Left forelimb (tissue), 1 donor: ENCODE data around the gene ZSCAN31.
"Not testable (repeated sequence)": the region's sequence is repeated elsewhere in the genome, so short reads cannot be mapped to it uniquely, and the experiment has no call there.

Source experiments
- DNase-seq: peaks from one replicate; pipeline ENCODE4 v3.0.0-alpha.2; 2018; ENCODE audit warnings: low spot score

Gene ZSCAN31

DNA sequence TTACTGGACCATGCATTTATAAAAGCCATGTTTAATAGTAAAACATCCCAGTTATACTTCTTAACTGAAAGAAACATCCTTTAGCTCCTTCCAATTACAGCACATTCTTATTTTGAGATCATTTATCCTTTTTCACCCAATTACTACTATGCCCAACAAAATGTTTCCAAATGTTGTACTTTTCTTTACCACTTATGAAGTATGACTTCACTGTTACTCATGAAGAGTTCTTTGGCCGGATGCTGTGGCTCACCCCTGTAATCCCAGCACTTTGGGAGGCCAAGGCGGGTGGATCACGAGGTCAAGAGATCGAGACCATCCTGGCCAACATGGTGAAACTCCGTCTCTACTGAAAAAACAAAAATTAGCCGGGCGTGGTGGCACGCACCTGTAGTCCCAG lies 18.1 kb downstream of the ZSCAN31 start:
- DNase-seq = not testable (repeated sequence)

DNA sequence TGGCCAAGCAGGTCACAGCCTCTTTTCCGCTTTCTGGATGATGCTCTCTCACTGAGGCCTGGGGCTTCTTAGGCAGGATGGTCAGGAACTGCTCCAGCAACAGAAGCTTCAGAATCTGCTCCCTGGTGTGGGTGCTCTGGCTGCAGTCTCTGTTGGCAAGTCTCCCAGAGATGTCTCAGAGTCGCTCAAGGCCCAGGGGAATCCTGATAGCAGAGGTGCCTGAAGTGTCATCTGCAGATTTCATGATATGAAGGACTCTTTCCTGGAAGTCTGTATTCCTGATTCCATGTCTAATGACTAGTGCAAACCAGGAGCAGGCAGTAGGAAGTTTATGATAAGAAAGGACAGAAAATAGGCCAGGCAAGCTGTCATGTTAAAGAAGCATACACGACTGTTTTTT lies 20.3 kb downstream of the ZSCAN31 start:
- DNase-seq = no peak

DNA sequence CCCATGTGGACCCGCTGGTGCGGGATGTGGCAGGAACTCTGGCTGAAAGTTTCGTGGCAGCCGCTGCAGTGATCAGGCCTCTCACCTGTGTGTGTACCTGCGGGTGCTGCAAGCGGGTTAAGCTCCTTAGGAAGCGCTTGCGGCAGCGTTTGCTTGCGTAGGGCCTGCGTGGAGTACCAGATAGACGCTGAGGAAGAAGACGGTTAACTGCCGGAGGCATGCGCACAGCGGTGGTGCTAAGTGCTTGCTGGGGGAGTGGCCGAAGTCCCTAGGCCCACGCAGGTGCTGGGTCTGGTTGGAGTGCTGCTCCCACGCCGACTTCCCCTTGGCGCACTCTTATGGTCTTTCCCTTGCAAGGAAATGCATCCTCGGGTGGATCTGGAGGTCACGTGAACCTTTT lies 23.0 kb downstream of the ZSCAN31 start:
- no peak for DNase-seq

DNA sequence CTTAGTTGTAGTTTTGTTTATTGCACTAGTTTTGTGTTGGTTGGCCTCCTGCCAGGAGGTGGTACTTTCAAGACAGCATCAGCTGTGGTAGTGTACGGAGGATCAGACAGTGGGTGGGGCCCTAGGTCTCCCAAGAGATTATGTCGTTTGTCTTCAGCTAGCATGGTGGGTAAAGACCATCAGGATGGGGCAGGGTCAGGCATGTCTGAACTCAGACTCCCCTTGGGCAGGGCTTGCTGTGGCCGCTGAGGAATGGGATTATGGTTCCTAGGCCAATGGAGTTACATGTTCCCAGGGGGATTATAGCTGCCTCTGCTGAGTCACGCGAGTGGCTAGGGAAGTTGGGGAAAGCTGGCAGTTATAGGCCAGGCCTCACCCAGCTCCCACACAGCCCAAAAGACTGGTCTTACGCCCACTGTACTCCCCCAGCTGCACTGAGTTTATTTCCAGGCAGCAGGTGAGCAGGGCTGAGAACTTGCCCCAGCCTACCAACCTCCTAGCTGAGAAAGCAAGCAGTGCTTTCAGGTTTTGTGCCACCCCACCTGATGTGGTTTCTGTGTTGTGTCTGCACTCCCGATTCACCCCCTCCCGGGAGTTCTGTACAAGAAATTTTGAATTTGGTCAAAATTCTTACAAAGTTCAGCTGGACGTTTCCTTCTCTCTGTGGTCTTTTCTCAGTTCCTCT lies 24.7 kb downstream of the ZSCAN31 start:
- no peak for DNase-seq

DNA sequence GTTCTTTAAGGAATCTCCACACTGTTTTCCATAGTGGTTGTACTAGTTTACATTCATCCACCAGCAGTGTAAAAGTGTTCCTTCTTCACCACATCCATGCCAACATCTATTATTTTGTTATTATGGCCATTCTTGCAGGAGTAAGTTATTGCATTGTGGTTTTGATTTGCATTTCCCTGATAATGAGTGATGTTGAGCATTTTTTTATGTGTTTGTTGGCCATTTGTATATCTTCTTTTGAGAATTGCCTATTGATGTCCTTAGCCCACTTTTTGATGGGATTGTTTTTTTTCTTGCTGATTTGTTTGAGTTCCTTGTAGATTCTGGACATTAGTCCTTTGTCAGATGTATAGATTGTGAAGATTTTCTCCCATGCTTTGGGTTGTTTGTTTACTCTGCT lies 29.6 kb downstream of the ZSCAN31 start:
- DNase-seq = not testable (repeated sequence)

DNA sequence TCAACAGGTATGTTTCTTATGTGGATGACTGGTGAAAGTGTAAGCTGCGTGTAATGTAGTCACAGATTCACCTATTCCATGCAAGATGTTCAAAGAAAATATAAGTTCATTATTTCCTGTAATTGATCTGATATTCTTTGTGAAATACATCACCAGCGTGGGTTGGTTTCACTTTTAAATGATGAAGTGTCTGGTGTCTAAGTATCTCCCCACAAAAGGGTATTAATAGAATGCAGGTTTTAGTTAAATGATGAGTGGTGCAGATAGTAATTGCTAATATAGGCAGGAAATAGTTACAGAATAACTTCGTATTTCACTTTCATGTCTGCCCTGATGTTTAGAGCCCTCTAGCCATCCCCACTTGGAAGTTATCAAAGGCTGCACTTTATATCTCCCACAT lies 32.4 kb downstream of the ZSCAN31 start:
- DNase-seq = no peak

DNA sequence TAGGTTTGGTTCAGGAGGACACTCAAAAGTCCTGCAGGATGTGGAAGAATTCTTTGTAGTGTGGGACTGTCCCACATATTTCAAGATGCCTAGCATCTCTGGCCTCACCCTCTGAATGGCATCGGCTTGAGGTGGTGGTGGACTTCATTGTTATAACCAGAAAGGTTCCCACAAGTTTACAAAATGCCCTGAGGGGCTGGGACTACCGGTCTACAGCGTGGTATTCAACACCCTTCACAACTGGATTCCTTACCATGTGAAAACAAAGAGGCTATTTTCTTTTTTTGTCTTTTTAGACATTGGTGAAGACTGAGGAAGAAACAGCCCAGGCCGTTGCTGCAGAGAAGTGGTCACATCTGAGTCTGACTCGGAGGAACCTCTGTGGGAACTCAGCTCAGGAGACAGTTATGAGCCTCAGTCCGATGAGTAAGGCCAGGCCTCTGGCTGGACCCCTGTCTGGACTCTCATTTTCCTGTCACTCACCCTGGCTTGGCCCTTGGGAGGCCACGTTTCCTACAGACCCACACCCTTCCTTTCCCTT lies 39.4 kb downstream of the ZSCAN31 start:
- DNase-seq = no peak

DNA sequence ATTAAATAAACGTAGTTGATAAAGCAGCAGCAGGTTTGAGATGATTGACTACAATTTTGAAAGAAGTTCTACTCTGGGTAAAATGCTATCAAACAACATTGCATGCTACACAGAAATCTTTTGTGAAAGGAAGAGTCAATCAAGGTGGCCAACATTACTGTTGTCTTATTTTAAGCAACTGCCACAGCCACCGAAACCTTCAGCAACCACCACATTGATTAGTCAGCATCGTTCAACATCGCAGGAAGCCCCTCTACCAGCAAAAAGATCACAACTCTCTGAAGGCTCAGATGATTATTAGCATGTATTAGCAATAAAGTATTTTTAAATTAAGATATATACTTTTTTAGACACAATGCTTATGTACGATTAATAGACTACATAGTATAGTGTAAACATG lies 40.6 kb downstream of the ZSCAN31 start:
- DNase-seq = no peak

DNA sequence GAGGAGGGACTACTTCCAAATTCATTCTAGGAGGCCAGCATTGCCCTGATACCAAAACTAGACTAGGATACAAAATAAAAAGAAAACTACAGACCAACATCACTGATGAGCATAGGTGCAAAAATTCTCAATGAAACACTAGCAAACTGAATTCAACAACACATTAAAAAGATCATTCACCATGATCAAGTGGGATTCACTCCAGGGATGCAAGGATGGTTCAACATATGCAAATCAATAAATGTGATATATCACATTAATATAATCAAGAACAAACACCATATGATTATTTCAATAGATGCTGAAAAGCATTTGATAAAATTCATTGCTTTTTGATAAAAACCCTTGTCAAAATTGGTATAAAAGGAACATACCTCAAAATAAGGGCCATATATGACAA lies 44.4 kb downstream of the ZSCAN31 start:
- DNase-seq = no peak

DNA sequence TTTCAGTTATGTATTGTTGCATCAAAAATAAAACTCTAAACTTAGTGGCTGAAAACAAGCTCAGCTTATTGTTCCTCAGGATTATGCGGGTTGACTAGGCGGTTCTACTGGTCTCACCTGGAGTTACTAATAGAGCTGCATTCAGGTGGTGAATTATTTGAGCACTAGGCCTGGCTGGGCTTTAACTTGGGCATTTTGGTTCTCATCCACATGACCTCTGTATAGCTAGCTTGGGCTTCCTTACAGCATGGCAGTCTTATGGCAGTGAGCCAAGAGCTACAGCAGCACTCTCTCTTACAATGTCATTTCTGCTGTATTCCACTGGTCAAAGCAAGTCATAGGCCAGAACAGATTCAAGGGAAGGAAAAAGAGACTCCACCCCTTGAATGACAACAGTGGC lies 53.0 kb downstream of the ZSCAN31 start:
- DNase-seq = no peak

DNA sequence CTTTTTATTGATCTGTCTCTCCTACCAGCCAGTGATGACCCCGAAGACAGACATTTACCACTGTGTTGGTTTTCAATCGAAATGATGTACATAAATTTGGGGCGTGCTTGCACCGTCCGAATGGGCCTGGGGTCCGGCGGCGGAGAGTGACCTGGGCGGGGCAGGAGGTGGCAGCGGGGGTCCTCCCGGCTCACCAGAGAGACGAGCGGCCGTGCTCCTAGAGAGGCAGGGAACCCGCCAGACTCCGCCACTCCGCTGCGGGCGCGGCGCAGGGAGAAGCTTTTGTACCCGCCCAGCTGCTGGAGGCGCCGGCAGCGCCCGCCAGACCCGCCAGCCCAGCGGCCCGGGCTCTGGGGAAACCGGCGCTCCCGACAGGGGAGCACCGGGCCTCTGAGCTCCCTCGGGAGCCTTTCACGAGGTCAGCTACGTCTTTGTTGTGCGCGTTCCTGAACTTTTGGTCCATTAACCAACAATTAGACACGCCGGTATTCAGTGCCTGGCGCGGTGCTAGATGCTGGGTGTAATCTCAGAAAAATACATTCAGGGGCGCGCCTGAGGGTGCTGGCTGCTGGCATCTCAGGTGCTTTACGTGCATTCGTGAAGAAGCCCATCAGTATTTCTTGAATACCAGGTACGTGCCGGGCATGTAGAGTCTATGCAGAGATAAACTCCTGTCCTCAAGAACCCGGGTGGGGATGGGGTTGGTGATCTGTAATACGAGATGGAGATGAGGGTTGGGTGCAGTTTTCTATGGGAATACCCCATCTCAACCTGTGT lies 54.5 kb downstream of the ZSCAN31 start, which contains the start of gene PGBD1:
PGBD1 (plus strand) TSS at position 285 of the 777 bp plus-strand sequence. CDS start 2,242 bp downstream, outside the sequence.
- peak; percentile 83 for DNase-seq

DNA sequence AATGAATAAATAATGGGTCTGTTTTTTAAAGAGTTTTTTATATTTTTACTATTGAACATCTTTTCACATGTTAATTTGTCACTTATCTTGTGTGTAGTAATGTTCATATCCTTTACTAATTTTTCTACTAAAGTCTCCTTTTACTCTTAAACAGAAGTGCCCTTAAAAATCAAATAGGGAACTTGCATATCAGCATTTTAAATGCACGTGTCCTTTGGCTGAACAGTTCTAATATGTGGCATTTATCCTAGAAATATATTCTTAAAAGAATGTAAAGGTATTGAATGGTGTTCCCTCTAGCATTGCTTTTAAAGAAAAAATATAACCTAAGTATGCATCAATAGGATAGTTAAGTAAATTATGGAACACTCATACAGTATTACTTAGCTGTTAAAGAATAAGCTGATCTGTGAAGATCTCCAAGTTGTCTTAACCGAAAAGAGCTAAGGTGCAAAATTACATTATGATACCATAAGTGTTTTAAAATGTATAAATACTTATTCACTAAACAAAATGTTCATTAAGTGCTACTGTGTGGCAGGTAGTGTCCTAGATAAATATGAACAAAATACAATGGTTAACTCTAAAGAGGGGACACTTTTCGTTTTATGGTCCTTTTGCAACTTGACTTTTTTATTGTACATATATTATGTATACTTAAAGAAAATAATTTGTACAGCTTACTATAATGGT lies 55.2 kb downstream of the ZSCAN31 start:
- DNase-seq = no peak

DNA sequence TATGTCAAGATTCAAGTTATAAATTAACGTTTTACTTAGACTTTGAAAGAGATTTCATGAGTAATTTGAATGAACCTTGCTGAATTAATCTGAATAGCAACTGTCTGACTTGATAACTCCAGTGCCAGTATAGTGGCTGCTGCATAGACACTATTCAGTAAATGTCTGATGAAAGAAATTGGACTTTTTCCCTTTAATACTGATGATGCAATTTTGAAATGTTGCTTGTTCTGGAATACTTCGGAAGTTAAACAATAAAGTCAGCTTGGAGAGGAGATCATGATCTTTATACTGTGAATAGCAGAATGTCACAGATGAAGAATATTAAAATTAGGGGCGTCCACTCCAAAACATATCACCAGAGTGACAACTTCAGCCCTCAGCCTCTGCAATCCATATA lies 58.2 kb downstream of the ZSCAN31 start:
- no peak for DNase-seq

DNA sequence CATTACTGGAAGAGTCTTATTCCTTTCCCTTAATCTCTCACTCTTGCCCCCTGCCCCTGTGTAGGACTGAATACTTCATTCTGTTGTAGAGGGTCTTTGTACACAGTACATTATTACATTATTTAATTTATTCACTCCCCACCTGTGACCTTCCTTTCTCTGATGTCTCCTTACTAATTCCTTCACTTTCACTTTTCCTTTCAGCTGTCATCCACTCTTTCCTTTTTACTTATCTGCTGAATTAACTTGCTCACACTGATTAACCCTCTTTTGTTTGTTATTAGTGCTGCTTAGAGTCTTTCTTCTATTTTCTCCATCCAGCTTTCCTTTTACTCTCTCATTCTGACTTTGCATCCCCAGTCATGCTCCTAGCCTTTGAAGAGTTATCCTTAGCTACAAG lies 61.1 kb downstream of the ZSCAN31 start:
- DNase-seq = no peak
